ENCODE results near the gene SHROOM4. TPM values are rescaled to one million over a fixed set of nuclear protein-coding genes. Genes with fewer than 3 reads are reported as not detected.

The SHROOM4 gene
- total and polyA plus RNA-seq, 2 of the 13 experiments (the other 11 are each of a cell fraction or from before 2014, with no cell fraction given) = 0.08 to 0.18 TPM

- TF ChIP-seq FOXK1 (CRISPR knock-in tag; IDR thresholded peaks at IDR 0.05; ENCODE audit: borderline replicate concordance, low read depth) (no peak), U2AF2 (IDR thresholded peaks at IDR 0.05; ENCODE audit: low read depth, low read length) (no peak), ZNF644 (CRISPR knock-in tag; IDR thresholded peaks at IDR 0.05; ENCODE audit: low read depth) (no peak)
Observed at GRCh38 chrX:50617183-50617582, 196.8 kb downstream of the SHROOM4 start (continued).

DNA sequence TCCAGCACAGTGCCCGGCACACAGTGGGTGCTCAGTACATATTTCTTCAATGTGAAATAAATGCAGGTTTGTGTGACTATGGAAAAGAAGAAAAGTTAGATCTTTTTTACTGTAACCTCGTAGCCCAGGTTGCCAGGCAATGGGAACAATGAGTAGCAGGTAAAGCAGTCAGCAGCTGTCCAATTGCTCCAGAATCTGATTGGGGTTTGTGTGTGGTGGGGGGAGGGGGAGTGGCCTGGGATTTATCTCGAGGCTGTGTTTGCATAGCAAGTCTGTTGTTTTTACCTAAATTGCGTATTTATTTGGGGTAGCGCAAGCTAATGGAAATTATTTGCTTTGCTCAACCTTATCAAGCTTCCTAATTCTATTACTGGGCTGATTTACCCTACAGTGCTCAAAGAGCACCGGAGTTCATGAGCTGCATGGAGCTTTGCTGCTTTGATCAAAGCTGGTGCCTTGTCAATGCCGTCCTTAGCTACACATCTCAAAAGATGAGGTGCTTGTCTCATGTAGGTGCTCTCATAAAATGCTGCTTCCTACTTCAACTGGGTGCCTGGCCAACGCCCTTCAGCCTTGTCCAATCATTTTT, 198.3 kb downstream of the SHROOM4 start:
- H3K4me3 ChIP-seq (replicated peaks in 1 of 3; ENCODE audit: insufficient read depth in 1 of 3, low read depth in 2 of 3, low read length in 3 of 3) = no peak overlapping the region
- H3K27me3 ChIP-seq (ENCODE audit: control insufficient read depth in 1 of 2, insufficient read depth in 2 of 2, low read length in 2 of 2) = no peaks in the 10 kb centered on the region
- H3K79me2 ChIP-seq (ENCODE audit: insufficient read depth, low read length) = no peaks in the 10 kb centered on the region
- no peak overlapping the region for H3K9ac ChIP-seq (ENCODE audit: insufficient read depth, low read depth, low read length)
- no TSS peak for BruUV-seq (replicated peaks)
- H2AFZ ChIP-seq (ENCODE audit: low read length) = no peak overlapping the region
- H3K27ac ChIP-seq (ENCODE audit: extremely low read length, insufficient read depth, low read length) = no peak overlapping the region
- H4K20me1 ChIP-seq (ENCODE audit: insufficient read depth, low read length) = no peaks in the 10 kb centered on the region
- ChIA-PET POLR2A (no interaction called here), CTCF (ENCODE audit: low intra/inter-chr PET ratio, low total read pairs) (no interaction called here)
- no peak for TF ChIP-seq TCF7L2 (IDR thresholded peaks at IDR 0.05; ENCODE audit: low read depth, low read length)
- TF ChIP-seq ZNF282 (IDR thresholded peaks at IDR 0.05; ENCODE audit: partially characterized antibody) = no peak
- no peak for TF ChIP-seq MAFG (CRISPR knock-in tag; IDR thresholded peaks at IDR 0.05)
- no peak for TF ChIP-seq ZBTB8A (CRISPR knock-in tag; IDR thresholded peaks at IDR 0.05; ENCODE audit: borderline replicate concordance, low read depth)
- TF ChIP-seq ZNF598 (CRISPR knock-in tag; IDR thresholded peaks at IDR 0.05; ENCODE audit: borderline replicate concordance) = no peak
- TF ChIP-seq, protein P1, sequence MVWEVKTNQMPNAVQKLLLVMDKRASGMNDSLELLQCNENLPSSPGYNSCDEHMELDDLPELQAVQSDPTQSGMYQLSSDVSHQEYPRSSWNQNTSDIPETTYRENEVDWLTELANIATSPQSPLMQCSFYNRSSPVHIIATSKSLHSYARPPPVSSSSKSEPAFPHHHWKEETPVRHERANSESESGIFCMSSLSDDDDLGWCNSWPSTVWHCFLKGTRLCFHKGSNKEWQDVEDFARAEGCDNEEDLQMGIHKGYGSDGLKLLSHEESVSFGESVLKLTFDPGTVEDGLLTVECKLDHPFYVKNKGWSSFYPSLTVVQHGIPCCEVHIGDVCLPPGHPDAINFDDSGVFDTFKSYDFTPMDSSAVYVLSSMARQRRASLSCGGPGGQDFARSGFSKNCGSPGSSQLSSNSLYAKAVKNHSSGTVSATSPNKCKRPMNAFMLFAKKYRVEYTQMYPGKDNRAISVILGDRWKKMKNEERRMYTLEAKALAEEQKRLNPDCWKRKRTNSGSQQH (CRISPR knock-in tag; IDR thresholded peaks at IDR 0.05; ENCODE audit: low read depth) = no peak
- no peak for TF ChIP-seq FOXP1 (IDR thresholded peaks at IDR 0.05)
- TF ChIP-seq FOXP1 (CRISPR knock-in tag; IDR thresholded peaks at IDR 0.05) = no peak
- TF ChIP-seq NR3C1 (CRISPR knock-in tag; IDR thresholded peaks at IDR 0.05) = no peak
- no peak for TF ChIP-seq PHF8 (CRISPR knock-in tag; IDR thresholded peaks at IDR 0.05)
- TF ChIP-seq, protein P2, sequence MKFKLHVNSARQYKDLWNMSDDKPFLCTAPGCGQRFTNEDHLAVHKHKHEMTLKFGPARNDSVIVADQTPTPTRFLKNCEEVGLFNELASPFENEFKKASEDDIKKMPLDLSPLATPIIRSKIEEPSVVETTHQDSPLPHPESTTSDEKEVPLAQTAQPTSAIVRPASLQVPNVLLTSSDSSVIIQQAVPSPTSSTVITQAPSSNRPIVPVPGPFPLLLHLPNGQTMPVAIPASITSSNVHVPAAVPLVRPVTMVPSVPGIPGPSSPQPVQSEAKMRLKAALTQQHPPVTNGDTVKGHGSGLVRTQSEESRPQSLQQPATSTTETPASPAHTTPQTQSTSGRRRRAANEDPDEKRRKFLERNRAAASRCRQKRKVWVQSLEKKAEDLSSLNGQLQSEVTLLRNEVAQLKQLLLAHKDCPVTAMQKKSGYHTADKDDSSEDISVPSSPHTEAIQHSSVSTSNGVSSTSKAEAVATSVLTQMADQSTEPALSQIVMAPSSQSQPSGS (CRISPR knock-in tag; IDR thresholded peaks at IDR 0.05) = no peak
- TF ChIP-seq, protein P3, sequence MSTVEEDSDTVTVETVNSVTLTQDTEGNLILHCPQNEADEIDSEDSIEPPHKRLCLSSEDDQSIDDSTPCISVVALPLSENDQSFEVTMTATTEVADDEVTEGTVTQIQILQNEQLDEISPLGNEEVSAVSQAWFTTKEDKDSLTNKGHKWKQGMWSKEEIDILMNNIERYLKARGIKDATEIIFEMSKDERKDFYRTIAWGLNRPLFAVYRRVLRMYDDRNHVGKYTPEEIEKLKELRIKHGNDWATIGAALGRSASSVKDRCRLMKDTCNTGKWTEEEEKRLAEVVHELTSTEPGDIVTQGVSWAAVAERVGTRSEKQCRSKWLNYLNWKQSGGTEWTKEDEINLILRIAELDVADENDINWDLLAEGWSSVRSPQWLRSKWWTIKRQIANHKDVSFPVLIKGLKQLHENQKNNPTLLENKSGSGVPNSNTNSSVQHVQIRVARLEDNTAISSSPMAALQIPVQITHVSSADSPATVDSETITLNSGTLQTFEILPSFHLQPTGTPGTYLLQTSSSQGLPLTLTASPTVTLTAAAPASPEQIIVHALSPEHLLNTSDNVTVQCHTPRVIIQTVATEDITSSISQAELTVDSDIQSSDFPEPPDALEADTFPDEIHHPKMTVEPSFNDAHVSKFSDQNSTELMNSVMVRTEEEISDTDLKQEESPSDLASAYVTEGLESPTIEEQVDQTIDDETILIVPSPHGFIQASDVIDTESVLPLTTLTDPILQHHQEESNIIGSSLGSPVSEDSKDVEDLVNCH (CRISPR knock-in tag; IDR thresholded peaks at IDR 0.05) = no peak
- no peak for TF ChIP-seq NFIC (IDR thresholded peaks at IDR 0.05; ENCODE audit: low read length)
- no peak for TF ChIP-seq AHR (CRISPR knock-in tag; IDR thresholded peaks at IDR 0.05)
- no peak for TF ChIP-seq AKAP8 (CRISPR knock-in tag; IDR thresholded peaks at IDR 0.05)
- no peak for TF ChIP-seq JUN (CRISPR knock-in tag; IDR thresholded peaks at IDR 0.05)
- TF ChIP-seq KAT7 (CRISPR knock-in tag; IDR thresholded peaks at IDR 0.05; ENCODE audit: borderline replicate concordance) = no peak
- TF ChIP-seq ZNF720 (CRISPR knock-in tag; IDR thresholded peaks at IDR 0.05) = no peak
- no peak for TF ChIP-seq ZNF558 (CRISPR knock-in tag; IDR thresholded peaks at IDR 0.05; ENCODE audit: borderline replicate concordance)
- no peak for TF ChIP-seq JUND (CRISPR knock-in tag; IDR thresholded peaks at IDR 0.05)
- intact Hi-C loops (cut with micrococcal nuclease; ENCODE audit: unreplicated experiment) (no loop called here), in situ Hi-C loops (cut with HindIII; ENCODE audit: extremely low pct_ligation_motif_present, low pct_unique_long_range_greater_than_20kb) (no loop called here)
- H3K36me3 ChIP-seq (replicated peaks in 1 of 2; ENCODE audit: control insufficient read depth in 1 of 2, insufficient read depth in 2 of 2, low read length in 2 of 2) = no peaks in the 10 kb centered on the region
- no peak for DNase-seq (ENCODE audit: low spot score)
- no peak for ATAC-seq
- no peak for FAIRE-seq
- H3K4me2 ChIP-seq (ENCODE audit: low read depth, low read length) = no peak overlapping the region
- WGBS (ENCODE audit: low lambda C conversion rate) = 46% methylated on average over 4 of the region's 8 CpGs
- no peaks in the 10 kb centered on the region for H3K4me1 ChIP-seq (ENCODE audit: insufficient read depth, low read length)
- no peaks in the 10 kb centered on the region for H3K9me3 ChIP-seq (ENCODE audit: low read length)

All from HepG2 (cell line).